CD4-positive, alpha-beta T cell (primary cell): Measurements from ENCODE around the gene GNPDA2. TPM values are rescaled to one million over a fixed set of nuclear protein-coding genes. Genes with fewer than 3 reads are reported as not detected.
A peak's percentile ranks its signal among the peaks of the same experiment; 100 is the strongest.

Source experiments
- ATAC-seq: fragments of 200-7000 bp; cut with Tn5 transposase; one replicate; pipeline ENCODE4 v1.10.0; 2022; ENCODE audit warnings: mild to moderate bottlenecking; ENCODE audit not compliant: poor library complexity
- CTCF ChIA-PET: fragments of 350-600 bp; sonication (Branson Sonifier 250); formaldehyde crosslinking; loops from one replicate; lab custom pipeline; 2021; ENCODE audit warnings: antibody characterized with exemption, inconsistent platforms; lab: Charles Lee
- POLR2A ChIA-PET: fragments of 350-600 bp; sonication (Branson Sonifier 250); formaldehyde crosslinking; loops from one replicate; lab custom pipeline; 2021; ENCODE audit warnings: antibody characterized with exemption, inconsistent platforms; lab: Charles Lee
- DNase-seq, 14 experiments: peaks; one replicate each; pipeline ENCODE4 v3.0.0-alpha.2; 2013 to 2020; ENCODE audit warnings: mixed read lengths in 2 of 14
- H3K27ac ChIP-seq, 2 donors: one replicate each; pipeline versions ENCODE4 v1.5.1 to v1.7.0; 2013; ENCODE audit warnings: low read length in 2 of 2, low read depth in 1 of 2, mild to moderate bottlenecking in 1 of 2
- H3K27me3 ChIP-seq, 2 experiments: 1 replicate in 1 of 2; 2 replicates in 1 of 2; pipeline versions ENCODE4 v1.6.1 to v1.7.0; 2013; ENCODE audit warnings: low read length in 2 of 2, control low read depth in 1 of 2, mild to moderate bottlenecking in 1 of 2, moderate library complexity in 1 of 2; ENCODE audit not compliant: insufficient read depth in 2 of 2, control insufficient read depth in 1 of 2
- H3K36me3 ChIP-seq: one replicate; pipeline ENCODE4 v1.6.1; 2013; ENCODE audit warnings: low read length, control low read depth; ENCODE audit not compliant: insufficient read depth
- H3K4me1 ChIP-seq: one replicate; pipeline ENCODE4 v1.6.1; 2013; ENCODE audit warnings: low read length, control low read depth; ENCODE audit not compliant: insufficient read depth
- H3K4me3 ChIP-seq: one replicate; pipeline ENCODE4 v1.5.1; 2013; ENCODE audit warnings: mild to moderate bottlenecking, low read length, moderate library complexity
- H3K9me3 ChIP-seq, 2 experiments: 1 replicate in 1 of 2; 2 replicates in 1 of 2; pipeline versions ENCODE4 v1.6.1 to v1.7.0; 2013; ENCODE audit warnings: low read length in 2 of 2, mild to moderate bottlenecking in 2 of 2, control low read depth in 1 of 2, moderate library complexity in 1 of 2; ENCODE audit not compliant: control insufficient read depth in 1 of 2, insufficient read depth in 1 of 2
- H3K27ac Mint-ChIP-seq: one replicate; pipeline ENCODE4 v1.8.0; 2020; ENCODE audit warnings: mixed read lengths
- H3K27me3 Mint-ChIP-seq: one replicate; pipeline ENCODE4 v1.8.0; 2021; ENCODE audit warnings: mixed read lengths
- H3K36me3 Mint-ChIP-seq: one replicate; pipeline ENCODE4 v1.8.0; 2021; ENCODE audit warnings: low read depth, mixed read lengths
- H3K4me1 Mint-ChIP-seq: one replicate; pipeline ENCODE4 v1.8.0; 2021; ENCODE audit warnings: low read depth, mixed read lengths
- H3K4me3 Mint-ChIP-seq: one replicate; pipeline ENCODE4 v1.8.0; 2020; ENCODE audit warnings: mild to moderate bottlenecking, mixed read lengths
- H3K9me3 Mint-ChIP-seq: one replicate; pipeline ENCODE4 v1.8.0; 2020; ENCODE audit warnings: mixed read lengths
- CTCF ChIP-seq: fragments of 200-600 bp; IDR thresholded peaks from one replicate; pipeline ENCODE4 v1.8.0; 2022; ENCODE audit warnings: antibody characterized with exemption, mild to moderate bottlenecking
- intact Hi-C, 2 experiments: fragments of 100-400 bp; cut with DNase I in 1 of 2; cut with micrococcal nuclease in 1 of 2; formaldehyde crosslinking; loops; one replicate each; pipeline versions ENCODE4 v1.15.1 to v1.9.0; 2023 to 2025; cut with DNase I, micrococcal nuclease
- total RNA-seq, 174 experiments: library from RNA in 2 of 174; stranded (reverse) in 2 of 174; gene quantifications; one replicate each; pipeline ENCODE4 v1.2.3 and lab custom pipeline; 2021 to 2026

GNPDA2 gene
- total RNA-seq, 2 experiments from 2014 or later = 7.6 to 9.0 TPM

GRCh38 chr4:44684648-44685047 is 41.7 kb downstream of the GNPDA2 start:
- Histone ChIP-seq H3K9me3 (no peaks in the 10 kb centered on the region), H3K4me3 (no peak overlapping the region), H3K27me3 (no peaks in the 10 kb centered on the region), H3K27ac (no peak overlapping the region), H3K36me3 (peaks cover 71% of the 10 kb centered on the region), H3K4me1 (no peaks in the 10 kb centered on the region)
- no peak overlapping the region for H3K4me3 Mint-ChIP-seq
- no peaks in the 10 kb centered on the region for H3K9me3 Mint-ChIP-seq
- DNase-seq (no peak), ATAC-seq (no peak)
- intact Hi-C loops = no loop called here
- H3K36me3 Mint-ChIP-seq = peaks cover 84% of the 10 kb centered on the region
- TF ChIP-seq CTCF = no peak
- ChIA-PET CTCF (no interaction called here), POLR2A (no interaction called here)
- peak overlapping the region; percentile 5 for H3K27ac Mint-ChIP-seq
- H3K27me3 Mint-ChIP-seq = no peaks in the 10 kb centered on the region
- H3K4me1 Mint-ChIP-seq = peaks cover 41% of the 10 kb centered on the region

- TF ChIP-seq CTCF = no peak
- Histone ChIP-seq H3K27ac (peak overlapping the region; percentile 92 to 95), H3K36me3 (peaks cover 27% of the 10 kb centered on the region), H3K9me3 (no peaks in the 10 kb centered on the region), H3K4me1 (peaks cover 7% of the 10 kb centered on the region), H3K27me3 (no peaks in the 10 kb centered on the region), H3K4me3 (peak overlapping the region; percentile 84)
- no peak for ATAC-seq
- H3K36me3 Mint-ChIP-seq = peaks cover 45% of the 10 kb centered on the region
- no peaks in the 10 kb centered on the region for H3K9me3 Mint-ChIP-seq
- peaks cover 43% of the 10 kb centered on the region for H3K4me1 Mint-ChIP-seq
- CTCF ChIA-PET = interaction anchor here (1.1 kb wide), 1 partner anchor 46 kb away, joined by 3 read pairs; no protein-coding TSS in a partner anchor
- DNase-seq = peak in 2 of 14 experiments; percentile 15 to 21
- peak overlapping the region; percentile 99 for H3K4me3 Mint-ChIP-seq
- intact Hi-C loops = loop anchor here in 1 of 2 experiments (5.0 kb wide), 1 partner anchor 48 kb away; the partner anchor contains the start of gene GNPDA2
- POLR2A ChIA-PET = interaction anchor here (1.0 to 3.9 kb wide), 5 partner anchors 15 to 48 kb away, joined by 3 to 76 read pairs (median 9); partner anchors contain the start of gene GNPDA2
- H3K27me3 Mint-ChIP-seq = no peaks in the 10 kb centered on the region
- peak overlapping the region; percentile 100 for H3K27ac Mint-ChIP-seq
These were observed 47.3 kb downstream of the GNPDA2 start for GRCh38 chr4:44679060-44679459.

GRCh38 chr4:44678094-44679041 is 48.0 kb downstream of the GNPDA2 start, which contains the start of gene GUF1:
Gene GUF1 (plus strand): TSS chr4:44678420. CDS start chr4:44678623, 203 bp downstream.
- Histone ChIP-seq H3K27me3 (no peaks in the 10 kb centered on the region), H3K27ac (peak within 1 kb of the TSS; percentile 92 to 95), H3K4me3 (peak within 1 kb of the TSS; percentile 84), H3K36me3 (peaks cover 20% of the 10 kb centered on the region), H3K9me3 (no peaks in the 10 kb centered on the region), H3K4me1 (peaks cover 7% of the 10 kb centered on the region)
- H3K36me3 Mint-ChIP-seq = peaks cover 38% of the 10 kb centered on the region
- POLR2A ChIA-PET = interaction anchor here (1.0 to 3.9 kb wide), 12 partner anchors 13 to 48 kb away, joined by 3 to 76 read pairs (median 6); partner anchors contain the start of gene GNPDA2
- H3K9me3 Mint-ChIP-seq = no peaks in the 10 kb centered on the region
- intact Hi-C loops = loop anchor here in 1 of 2 experiments (5.0 kb wide), 1 partner anchor 49 kb away; the partner anchor contains the start of gene GNPDA2
- H3K4me1 Mint-ChIP-seq = peaks cover 43% of the 10 kb centered on the region
- DNase-seq = peak; percentile 78 to 95 (median 86)
- CTCF ChIA-PET = interaction anchor here (0.8 to 1.2 kb wide), 6 partner anchors 10 to 48 kb away, joined by 3 to 5 read pairs (median 4); partner anchors contain the start of gene GNPDA2
- peak within 1 kb of the TSS; percentile 99 for H3K4me3 Mint-ChIP-seq
- no peaks in the 10 kb centered on the region for H3K27me3 Mint-ChIP-seq
- H3K27ac Mint-ChIP-seq = peak within 1 kb of the TSS; percentile 100
- TF ChIP-seq CTCF = no peak
- peak; percentile 90 for ATAC-seq
